HTERT RPE-1 (cell line): Measurements from ENCODE around the gene ASMTL.
"Not testable (repeated sequence)": the region's sequence is repeated elsewhere in the genome, so short reads cannot be mapped to it uniquely, and the experiment has no call there.

Experiments
- in situ Hi-C: fragments of 300-500 bp; cut with MboI; formaldehyde crosslinking; loops from 4 replicates; pipeline ENCODE4 v1.14.3; 2020; ENCODE audit warnings: low sequenced_read_pairs

The ASMTL gene

GRCh38 chrX:1482530-1482928 lies 29.8 kb upstream of the ASMTL start:
- in situ Hi-C loops = not testable (repeated sequence)

GRCh38 chrX:1481636-1482529 lies 29.2 kb upstream of the ASMTL start:
- in situ Hi-C loops = no loop called here

GRCh38 chrX:1480082-1480785 lies 27.5 kb upstream of the ASMTL start:
- in situ Hi-C loops = no loop called here

- in situ Hi-C loops = no loop called here
Measured at GRCh38 chrX:1477801-1478458, 25.2 kb upstream of the ASMTL start.

- in situ Hi-C loops = no loop called here
Measured at GRCh38 chrX:1477229-1477628, 24.5 kb upstream of the ASMTL start.

- in situ Hi-C loops = no loop called here
Measured at GRCh38 chrX:1476682-1477081, 24.0 kb upstream of the ASMTL start.

- in situ Hi-C loops = no loop called here
Measured at GRCh38 chrX:1475881-1476280, 23.2 kb upstream of the ASMTL start.

GRCh38 chrX:1475481-1475880 lies 22.8 kb upstream of the ASMTL start:
- in situ Hi-C loops = no loop called here

GRCh38 chrX:1474593-1474992 lies 21.9 kb upstream of the ASMTL start:
- in situ Hi-C loops = not testable (repeated sequence)

- in situ Hi-C loops = no loop called here
Measured at GRCh38 chrX:1472975-1473374, 20.3 kb upstream of the ASMTL start.

- in situ Hi-C loops = no loop called here
Measured at GRCh38 chrX:1468250-1468772, 15.6 kb upstream of the ASMTL start.

GRCh38 chrX:1466971-1467561 lies 14.4 kb upstream of the ASMTL start:
- in situ Hi-C loops = no loop called here

- in situ Hi-C loops = no loop called here
Measured at GRCh38 chrX:1466232-1466661, 13.5 kb upstream of the ASMTL start.

GRCh38 chrX:1465286-1466231 lies 12.8 kb upstream of the ASMTL start:
- in situ Hi-C loops = no loop called here

- in situ Hi-C loops = no loop called here
Measured at GRCh38 chrX:1464971-1465285, 12.2 kb upstream of the ASMTL start.

GRCh38 chrX:1464041-1464970 lies 11.6 kb upstream of the ASMTL start:
- in situ Hi-C loops = no loop called here

GRCh38 chrX:1463581-1463980 lies 10.9 kb upstream of the ASMTL start:
- in situ Hi-C loops = no loop called here

GRCh38 chrX:1462596-1463251 lies 10.0 kb upstream of the ASMTL start:
- in situ Hi-C loops = no loop called here
